DMS53 (cell line): ENCODE results near the gene JOSD1.
"Not testable (repeated sequence)": the region's sequence is repeated elsewhere in the genome, so short reads cannot be mapped to it uniquely, and the experiment has no call there.

ENCODE experiments used
- DNase-seq: peaks from one replicate; lab custom pipeline; 2025; lab: John Stamatoyannopoulos, UW

JOSD1 gene

GRCh38 chr22:38684895-38685294 is 15.8 kb downstream of the JOSD1 start:
- DNase-seq: no peak

GRCh38 chr22:38681582-38682335 is 19.0 kb downstream of the JOSD1 start, which contains the start of gene TOMM22:
TOMM22 (plus strand) TSS chr22:38681957; CDS start chr22:38681979, 22 bp downstream.
- DNase-seq: peak; percentile 93

- no peak for DNase-seq
These were observed 24.9 kb downstream of the JOSD1 start for GRCh38 chr22:38675833-38676232.

- no peak for DNase-seq
These were observed 25.9 kb downstream of the JOSD1 start for GRCh38 chr22:38674888-38675287.

GRCh38 chr22:38657045-38657909 is 43.5 kb downstream of the JOSD1 start:
- peak; percentile 83 for DNase-seq

GRCh38 chr22:38656256-38657044 is 44.3 kb downstream of the JOSD1 start, which contains the start of the genes CBY1 and FAM227A:
CBY1 (plus strand) TSS chr22:38656638; CDS start chr22:38668055, 11,417 bp downstream.
FAM227A (minus strand) TSS chr22:38656392; CDS start chr22:38650168, 6,224 bp downstream.
- peak; percentile 96 for DNase-seq

- peak; percentile 80 for DNase-seq
These were observed 45.1 kb downstream of the JOSD1 start for GRCh38 chr22:38655519-38656255.

GRCh38 chr22:38653741-38654140 is 47.0 kb downstream of the JOSD1 start:
- DNase-seq: no peak

- peak; percentile 67 for DNase-seq
These were observed 47.9 kb downstream of the JOSD1 start for GRCh38 chr22:38652859-38653258.

GRCh38 chr22:38649841-38650522 is 50.8 kb downstream of the JOSD1 start:
- peak; percentile 75 for DNase-seq

GRCh38 chr22:38645430-38645829 is 55.3 kb downstream of the JOSD1 start:
- DNase-seq: no peak

GRCh38 chr22:38644245-38644644 is 56.5 kb downstream of the JOSD1 start:
- DNase-seq: not testable (repeated sequence)

- no peak for DNase-seq
These were observed 59.2 kb downstream of the JOSD1 start for GRCh38 chr22:38641476-38642040.

- no peak for DNase-seq
These were observed 62.0 kb downstream of the JOSD1 start for GRCh38 chr22:38638728-38639127.

- DNase-seq: peak; percentile 21
These were observed 62.5 kb downstream of the JOSD1 start for GRCh38 chr22:38638216-38638615.
